Tibial nerve (tissue), 4 donors: ENCODE results near the gene SNX9. TPM values are rescaled to one million over a fixed set of nuclear protein-coding genes. Genes with fewer than 3 reads are reported as not detected.
"Not testable (repeated sequence)": the region's sequence is repeated elsewhere in the genome, so short reads cannot be mapped to it uniquely, and the experiment has no call there.

Source experiments
- DNase-seq, 2 donors: peaks; one replicate each; pipeline ENCODE4 v3.0.0-alpha.2; 2019; ENCODE audit warnings: low spot score in 2 of 2
- H3K27ac ChIP-seq, 4 donors: fragments of 200-600 bp; sonication (generic) in 3 of 4; one replicate each; pipeline ENCODE4 v1.5.1; 2017 to 2019; ENCODE audit warnings: mild to moderate bottlenecking in 1 of 4
- H3K27me3 ChIP-seq, 2 donors: fragments of 200-600 bp; sonication (generic) in 1 of 2; one replicate each; pipeline versions ENCODE4 v1.5.1 to v1.6.0; 2017 to 2019
- H3K36me3 ChIP-seq, 3 donors: fragments of 200-600 bp; sonication (generic); one replicate each; pipeline ENCODE4 v1.5.1; 2018 to 2019
- H3K4me1 ChIP-seq, 4 donors: fragments of 200-600 bp; sonication (generic) in 3 of 4; one replicate each; pipeline ENCODE4 v1.5.1; 2017 to 2019
- H3K4me3 ChIP-seq, 4 donors: fragments of 200-600 bp; sonication (generic) in 3 of 4; one replicate each; pipeline ENCODE4 v1.5.1; 2017 to 2019; ENCODE audit warnings: mild to moderate bottlenecking in 1 of 4, moderate library complexity in 1 of 4
- H3K9me3 ChIP-seq, 4 donors: fragments of 200-600 bp; sonication (generic) in 3 of 4; one replicate each; pipeline ENCODE4 v1.5.1; 2017 to 2019
- CTCF ChIP-seq, 5 experiments: fragments of 200-600 bp in 3 of 5; fragments of 450-650 bp in 2 of 5; sonication (generic) in 3 of 5; IDR thresholded peaks; one replicate each; pipeline ENCODE4 v1.5.1; 2016 to 2019; ENCODE audit warnings: antibody characterized with exemption in 5 of 5, mild to moderate bottlenecking in 3 of 5, moderate library complexity in 2 of 5
- EP300 ChIP-seq, 2 donors: sonication (generic); formaldehyde crosslinking; IDR thresholded peaks; one replicate each; pipeline ENCODE4 v1.6.1; 2017; ENCODE audit warnings: antibody characterized with exemption in 2 of 2, mild to moderate bottlenecking in 1 of 2
- POLR2A ChIP-seq, 2 donors: fragments of 450-650 bp; IDR thresholded peaks; one replicate each; pipeline ENCODE4 v1.6.1; 2017; ENCODE audit warnings: antibody characterized with exemption in 2 of 2, mild to moderate bottlenecking in 2 of 2, moderate library complexity in 2 of 2
- WGBS, 2 donors: methylation state at CpG; one replicate each; pipeline ENCODE4 v1.1.5; 2018; 5-methylcytosine and 5-hydroxymethylcytosine counted together
- total RNA-seq, 4 donors: library from RNA; depleted of rRNA; stranded (reverse); fragments of >200 nt; gene quantifications; one replicate each; pipeline ENCODE4 v1.1.0, GENCODE V29; 2016

Gene SNX9
- total RNA-seq, 4 donors from 2014 or later, result 61.2 to 69.2 (median 63.9) TPM

- Histone ChIP-seq H3K9me3 (no peaks in the 10 kb centered on the region), H3K27ac (no peak overlapping the region), H3K4me1 (peaks cover 0 to 16% (median 0%) of the 10 kb centered on the region in 4 donors), H3K27me3 (no peaks in the 10 kb centered on the region), H3K4me3 (no peak overlapping the region), H3K36me3 (no peaks in the 10 kb centered on the region)
- WGBS, 2 donors, result 76 to 78% methylated on average over 2 of the region's 2 CpGs
- no peak for DNase-seq
- TF ChIP-seq POLR2A (IDR thresholded peaks at IDR 0.05) (no peak), CTCF (IDR thresholded peaks at IDR 0.05) (no peak), EP300 (IDR thresholded peaks at IDR 0.05) (no peak)
Observed at GRCh38 chr6:157792671-157793070, 30.4 kb upstream of the SNX9 start.

- peaks cover 0 to 16% (median 0%) of the 10 kb centered on the region in 4 donors for H3K4me1 ChIP-seq
- not testable (repeated sequence) for H3K4me3 ChIP-seq, H3K36me3 ChIP-seq, DNase-seq, H3K27ac ChIP-seq, H3K9me3 ChIP-seq, H3K27me3 ChIP-seq
- WGBS, 2 donors, result 90 to 93% methylated on average over 5 of the region's 5 CpGs
Observed at GRCh38 chr6:157794012-157794411, 29.0 kb upstream of the SNX9 start.

- no peak for TF ChIP-seq POLR2A (IDR thresholded peaks at IDR 0.05)
- no peak for TF ChIP-seq CTCF (IDR thresholded peaks at IDR 0.05)
- no peak for TF ChIP-seq EP300 (IDR thresholded peaks at IDR 0.05)
- H3K36me3 ChIP-seq, result no peaks in the 10 kb centered on the region
- no peak overlapping the region for H3K27ac ChIP-seq
- H3K9me3 ChIP-seq, result no peaks in the 10 kb centered on the region
- no peak for DNase-seq
- no peaks in the 10 kb centered on the region for H3K27me3 ChIP-seq
- WGBS, 2 donors, result 70 to 74% methylated on average over 6 of the region's 6 CpGs
- H3K4me1 ChIP-seq, result peaks cover 0 to 10% (median 0%) of the 10 kb centered on the region in 4 donors
- H3K4me3 ChIP-seq, result no peak overlapping the region
Observed at GRCh38 chr6:157795841-157796240, 27.2 kb upstream of the SNX9 start.

GRCh38 chr6:157798851-157799250 is 24.2 kb upstream of the SNX9 start:
- H3K27ac ChIP-seq, result no peak overlapping the region

GRCh38 chr6:157799561-157799960 is 23.5 kb upstream of the SNX9 start:
- 56 to 80% methylated on average over 3 of the region's 3 CpGs for WGBS, 2 donors
- H3K27ac ChIP-seq, H3K36me3 ChIP-seq, H3K27me3 ChIP-seq, DNase-seq, H3K9me3 ChIP-seq, H3K4me3 ChIP-seq, H3K4me1 ChIP-seq: not testable (repeated sequence)

More at GRCh38 chr6:157798851-157799250, 24.2 kb upstream of the SNX9 start:
- WGBS, 2 donors, result 72 to 80% methylated on average over 6 of the region's 6 CpGs
- Histone ChIP-seq H3K9me3 (no peaks in the 10 kb centered on the region), H3K27me3 (no peaks in the 10 kb centered on the region), H3K4me3 (no peak overlapping the region), H3K36me3 (no peaks in the 10 kb centered on the region), H3K4me1 (no peaks in the 10 kb centered on the region)
- no peak for TF ChIP-seq EP300 (IDR thresholded peaks at IDR 0.05)
- no peak for TF ChIP-seq CTCF (IDR thresholded peaks at IDR 0.05)
- TF ChIP-seq POLR2A (IDR thresholded peaks at IDR 0.05), result no peak
- no peak for DNase-seq

- Histone ChIP-seq H3K4me3 (no peak overlapping the region), H3K27ac (no peak overlapping the region), H3K36me3 (no peaks in the 10 kb centered on the region), H3K4me1 (no peaks in the 10 kb centered on the region), H3K27me3 (no peaks in the 10 kb centered on the region), H3K9me3 (no peaks in the 10 kb centered on the region)
- DNase-seq, result no peak
- WGBS, 2 donors, result 82 to 90% methylated on average over 6 of the region's 6 CpGs
- TF ChIP-seq POLR2A (IDR thresholded peaks at IDR 0.05), result no peak
- TF ChIP-seq EP300 (IDR thresholded peaks at IDR 0.05), result no peak
- no peak for TF ChIP-seq CTCF (IDR thresholded peaks at IDR 0.05)
Observed at GRCh38 chr6:157800420-157801237, 22.4 kb upstream of the SNX9 start.
